HG03575 (cell line): ENCODE measurements around the gene WDR1.
"Not testable (repeated sequence)": the region's sequence is repeated elsewhere in the genome, so short reads cannot be mapped to it uniquely, and the experiment has no call there.

Experiments
- ATAC-seq: cut with Tn5 transposase; IDR thresholded peaks from one replicate; pipeline ENCODE4 v1.9.1; 2021; ENCODE audit not compliant: unreplicated experiment, insufficient number of reproducible peaks, low FRiP score; ENCODE audit errors: extremely low read depth

WDR1 gene

DNA sequence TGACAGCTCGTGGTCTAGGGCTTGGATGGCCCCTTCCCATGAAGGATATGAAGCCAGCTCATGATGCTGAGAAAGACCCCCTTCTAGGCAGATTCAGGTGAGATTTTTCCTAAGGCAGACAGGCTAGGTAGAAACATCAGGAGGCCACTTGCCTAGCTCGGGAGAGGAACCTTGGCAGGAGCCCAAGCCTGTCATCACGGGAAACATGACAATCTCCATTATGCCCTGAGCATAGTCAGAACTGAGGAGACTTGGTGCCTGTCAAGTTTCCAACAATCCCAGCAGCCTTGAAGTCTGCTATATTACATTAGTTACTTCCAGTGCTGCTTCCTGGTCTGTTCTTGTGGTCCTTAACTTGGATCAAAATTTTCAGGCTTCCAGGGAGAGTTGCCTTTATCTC lies 18.7 kb upstream of the WDR1 start:
- ATAC-seq, result no peak

DNA sequence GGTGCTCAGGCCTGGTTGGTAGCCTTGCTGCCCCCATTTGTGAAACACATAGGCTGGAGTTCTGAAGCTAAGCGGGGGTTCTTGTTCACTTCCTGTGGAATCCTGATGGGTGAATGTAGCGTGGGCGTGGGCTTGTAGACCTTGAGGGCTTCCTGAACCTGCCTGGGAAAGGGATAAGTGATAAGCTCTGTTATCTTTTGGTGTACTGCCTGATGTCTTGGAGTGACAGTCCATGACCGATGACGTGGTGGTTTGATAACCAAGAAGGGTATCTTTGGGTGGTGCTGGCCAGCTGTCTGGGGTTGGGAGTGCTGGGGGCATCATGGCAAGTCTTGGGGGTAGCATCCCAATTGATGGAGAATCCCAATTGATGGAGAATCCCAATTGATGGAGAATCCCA lies 17.5 kb upstream of the WDR1 start:
- no peak for ATAC-seq

DNA sequence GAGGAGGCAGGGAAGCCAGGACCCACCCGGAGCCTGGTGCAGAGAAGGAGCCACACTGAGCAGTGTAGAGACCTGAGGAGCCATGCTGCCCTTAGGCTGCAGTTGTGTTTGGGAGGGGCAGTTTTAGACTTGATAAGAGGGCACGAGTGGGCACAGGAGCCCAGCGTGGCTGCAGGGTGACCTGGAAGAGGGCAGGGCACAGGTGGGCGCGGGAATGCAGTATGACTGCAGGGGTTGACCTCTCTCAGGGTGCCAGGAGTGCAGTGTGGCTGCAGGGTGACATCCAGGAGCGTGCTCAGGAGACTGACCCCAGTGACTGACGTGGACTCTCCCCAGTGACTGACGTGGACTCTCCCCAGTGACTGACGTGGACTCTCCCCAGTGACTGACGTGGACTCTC lies 14.6 kb upstream of the WDR1 start:
- ATAC-seq, result no peak

DNA sequence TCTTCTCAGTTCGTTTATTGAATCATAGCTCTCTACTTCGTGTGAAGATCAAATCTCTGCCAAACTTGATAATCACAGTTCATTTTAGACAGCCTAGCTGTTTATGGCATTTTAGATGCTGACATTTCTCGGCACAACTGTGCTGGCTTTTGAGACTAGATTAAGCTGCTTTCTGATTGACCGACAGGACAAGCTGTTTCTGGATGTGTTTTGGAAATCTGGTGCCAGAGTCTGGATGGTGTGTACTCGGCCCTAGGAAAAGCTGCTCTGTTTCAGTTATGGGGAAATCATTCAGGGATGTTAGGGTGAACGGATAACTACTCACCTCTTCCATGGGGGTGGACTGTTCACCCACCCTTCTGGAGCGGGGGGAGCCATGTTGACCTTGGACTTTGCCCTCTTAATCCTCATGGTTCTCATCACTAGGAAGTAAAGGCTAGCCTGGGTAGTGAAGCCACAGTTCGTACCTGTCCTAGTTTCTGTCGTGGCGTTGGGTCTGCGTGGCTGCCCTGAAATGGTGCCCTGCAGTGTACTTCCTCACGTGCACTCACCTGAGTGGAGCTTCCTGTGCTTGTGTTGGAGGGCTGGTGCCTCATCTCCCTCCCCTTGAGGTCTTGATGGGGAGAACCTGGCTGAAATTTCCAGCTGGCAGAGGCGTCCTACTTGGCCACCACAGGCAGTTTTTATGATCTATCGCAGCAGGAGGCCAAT lies 13.7 kb upstream of the WDR1 start:
- no peak for ATAC-seq

DNA sequence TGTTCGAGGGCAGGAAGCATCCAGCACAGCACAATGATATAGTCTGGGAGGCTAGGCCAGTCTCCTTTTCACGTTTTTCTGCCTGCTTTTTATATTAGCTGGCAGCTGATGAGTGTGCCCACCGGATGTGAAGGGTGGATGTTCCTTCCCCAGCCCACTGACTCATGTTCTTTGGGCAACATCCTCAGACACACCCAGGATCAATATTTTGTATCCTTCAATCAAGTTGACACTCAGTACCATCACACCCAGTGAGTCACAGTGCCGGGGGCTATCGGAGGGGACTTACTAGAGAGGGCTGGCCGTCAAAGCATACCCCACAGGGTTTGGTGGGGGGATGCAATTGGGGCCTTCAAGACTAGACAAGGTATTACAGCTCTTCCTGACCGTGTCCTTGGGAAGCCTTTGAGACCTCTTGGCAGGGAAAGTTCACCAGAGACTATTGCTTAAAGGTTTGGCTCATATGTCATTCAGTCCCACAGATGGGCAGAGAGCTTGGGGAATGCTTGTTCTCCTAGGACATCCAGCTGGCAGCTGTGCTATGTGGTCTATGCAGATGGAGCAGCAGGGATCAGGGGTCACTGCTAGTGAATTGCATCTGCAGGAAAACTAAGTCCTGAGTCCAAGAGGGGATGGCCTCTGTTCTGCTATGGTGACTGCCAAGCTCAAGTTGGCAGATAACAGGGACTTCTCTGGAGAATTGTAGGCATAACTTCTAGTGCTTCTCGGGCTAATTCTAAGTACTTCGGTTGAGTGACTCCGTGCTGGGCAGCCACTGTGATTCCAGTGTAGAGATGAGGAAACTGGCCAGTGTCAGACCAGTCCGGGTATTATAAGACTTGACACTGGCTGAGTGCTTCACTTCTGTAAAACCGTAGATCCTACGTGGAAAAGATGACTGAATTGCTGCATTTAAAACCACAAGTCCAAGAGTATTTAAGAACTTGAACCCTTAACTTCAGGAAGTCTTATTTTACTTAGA lies 12.9 kb upstream of the WDR1 start:
- ATAC-seq, result no peak

DNA sequence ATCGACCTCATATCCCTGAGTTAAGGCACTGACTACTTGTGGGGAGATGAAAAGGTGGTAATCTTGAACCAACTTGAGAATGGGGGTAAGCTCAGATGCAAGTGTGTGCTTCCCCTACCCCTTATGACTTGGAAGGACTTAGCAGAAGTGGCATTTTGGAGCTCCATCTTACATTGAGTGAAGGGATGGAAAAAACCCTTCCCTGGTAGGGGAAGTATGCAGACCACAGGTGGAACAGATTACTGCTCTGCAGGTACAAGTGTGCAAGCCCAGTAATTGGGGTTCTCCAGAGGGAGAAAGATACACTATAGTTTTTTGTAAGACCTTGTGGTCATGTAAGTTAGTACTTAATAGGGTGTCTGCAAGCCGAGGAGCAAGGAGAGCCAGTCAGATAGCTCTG lies 12.2 kb upstream of the WDR1 start:
- no peak for ATAC-seq

DNA sequence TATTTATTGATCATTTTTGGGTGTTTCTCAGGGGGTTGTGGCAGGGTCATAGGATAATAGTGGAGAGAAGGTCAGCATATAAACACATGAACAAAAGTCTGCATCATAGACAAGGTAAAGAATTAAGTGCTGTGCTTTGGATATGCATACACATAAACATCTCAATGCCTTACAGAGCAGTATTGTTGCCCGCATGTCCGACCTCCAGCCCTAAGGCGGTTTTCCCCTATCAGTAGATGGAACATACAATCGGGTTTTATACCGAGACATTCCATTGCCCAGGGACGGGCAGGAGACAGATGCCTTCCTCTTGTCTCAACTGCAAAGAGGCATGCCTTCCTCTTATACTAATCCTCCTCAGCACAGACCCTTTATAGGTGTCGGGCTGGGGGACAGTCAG lies 10.9 kb upstream of the WDR1 start:
- not testable (repeated sequence) for ATAC-seq

DNA sequence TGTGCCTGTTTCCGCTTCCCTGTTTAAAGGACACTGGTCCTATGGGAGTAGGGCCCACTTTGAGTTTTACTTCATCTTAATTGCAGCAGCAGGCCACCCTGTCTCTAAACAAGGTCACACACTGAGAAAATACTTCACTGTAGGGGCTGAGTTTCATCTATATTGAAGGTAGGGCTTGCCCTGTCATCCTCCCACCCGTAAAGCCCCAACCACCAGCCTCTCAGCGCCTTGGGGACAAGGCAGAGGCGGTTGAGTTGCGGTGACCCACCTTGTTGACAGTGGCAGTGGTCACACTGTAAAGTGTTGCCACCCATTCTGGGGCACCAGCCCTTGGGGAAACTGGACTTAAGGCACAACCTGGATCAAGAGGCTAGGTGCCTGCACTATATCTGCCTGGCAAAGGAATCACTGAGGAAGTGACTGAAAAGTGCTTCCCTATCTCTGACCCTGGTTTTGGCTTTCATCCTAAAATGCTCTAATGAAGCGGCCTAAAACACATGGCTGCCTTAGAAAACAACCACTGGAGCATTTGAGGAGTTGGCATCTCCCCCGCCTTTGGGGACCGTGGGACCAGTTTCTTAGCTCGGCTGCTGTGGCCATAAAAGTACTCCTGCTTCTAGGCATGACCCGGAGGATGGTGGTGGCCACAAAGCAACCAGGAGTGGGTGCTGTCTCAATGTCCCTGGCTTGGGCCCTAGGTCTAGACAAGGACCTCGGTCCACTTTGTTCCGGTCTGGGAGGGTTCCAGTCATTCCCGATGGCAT lies 7.8 kb upstream of the WDR1 start:
- no peak for ATAC-seq

DNA sequence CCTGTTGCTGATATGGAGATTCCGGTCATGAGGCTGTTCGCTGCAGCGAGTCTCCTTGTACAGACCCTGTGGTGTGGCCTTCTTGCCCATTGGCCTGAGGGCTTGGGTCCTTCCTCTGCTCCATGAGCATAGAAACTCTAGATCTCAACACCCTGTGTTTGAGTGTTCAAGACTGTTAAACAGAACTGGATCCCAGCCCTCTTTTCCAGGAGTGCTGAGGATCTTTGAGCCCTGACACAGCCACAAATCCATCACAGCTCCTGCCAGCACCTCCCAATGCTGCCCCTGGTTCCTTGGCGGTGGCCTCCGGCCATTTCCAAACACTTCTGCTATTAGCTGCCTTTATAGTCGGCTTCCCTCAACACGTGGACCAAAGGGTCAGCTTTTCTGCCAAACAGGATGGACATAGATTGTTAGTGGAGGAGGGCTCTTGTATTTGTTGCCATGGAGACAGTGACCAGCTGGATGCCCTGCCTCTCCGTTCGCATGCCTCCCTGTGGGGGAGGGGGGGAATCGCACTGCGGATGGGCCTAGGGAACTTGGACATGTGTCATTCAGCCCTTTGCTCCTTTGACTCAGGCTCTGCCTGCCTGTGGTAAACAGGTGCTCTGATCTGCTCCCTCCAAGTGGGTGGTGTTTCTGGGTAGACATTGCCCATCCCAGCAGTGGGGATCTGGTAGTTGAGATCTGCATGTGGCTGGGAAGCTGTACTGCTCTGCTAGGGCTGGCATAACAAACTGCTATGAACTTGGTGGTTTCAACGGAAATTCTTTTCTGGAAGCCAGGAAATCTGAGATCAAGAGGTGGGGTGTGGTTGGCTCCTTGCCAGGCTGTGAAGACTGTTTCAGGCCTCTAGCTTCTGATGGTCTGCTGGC lies 6.9 kb upstream of the WDR1 start:
- ATAC-seq, result no peak

DNA sequence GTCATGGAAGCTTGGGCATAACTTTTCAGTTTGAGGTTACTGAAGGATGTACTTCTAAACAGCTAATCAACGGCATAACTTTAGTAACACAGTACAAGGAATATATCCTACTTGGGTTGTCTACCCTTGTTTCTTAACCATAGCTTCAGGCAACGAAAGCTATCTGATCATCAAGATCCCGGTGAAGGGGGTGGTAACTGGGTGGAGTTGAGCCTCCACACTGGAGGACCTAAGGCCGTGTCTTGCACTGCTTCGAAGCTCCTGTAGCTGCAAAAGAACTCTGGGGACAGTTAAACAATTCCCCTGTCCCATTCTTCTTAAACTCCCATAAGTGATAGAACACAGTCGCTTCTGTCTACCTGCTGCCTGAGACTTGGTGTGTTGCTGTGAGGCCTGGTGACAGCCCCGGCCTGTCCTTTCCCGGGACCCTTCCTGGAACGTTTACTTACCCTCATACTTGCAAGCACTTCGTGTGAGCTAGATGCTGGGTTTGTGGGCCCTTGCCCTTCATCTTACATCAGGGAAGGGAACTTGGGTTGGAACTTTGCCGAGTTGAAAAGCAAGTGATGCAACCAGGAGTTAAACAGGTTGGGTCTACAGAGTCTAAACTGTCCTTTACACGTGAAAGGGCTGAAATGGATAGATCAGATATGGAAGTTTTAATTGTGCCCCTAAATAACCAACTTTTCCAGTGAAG lies 5.8 kb upstream of the WDR1 start:
- ATAC-seq, result no peak

DNA sequence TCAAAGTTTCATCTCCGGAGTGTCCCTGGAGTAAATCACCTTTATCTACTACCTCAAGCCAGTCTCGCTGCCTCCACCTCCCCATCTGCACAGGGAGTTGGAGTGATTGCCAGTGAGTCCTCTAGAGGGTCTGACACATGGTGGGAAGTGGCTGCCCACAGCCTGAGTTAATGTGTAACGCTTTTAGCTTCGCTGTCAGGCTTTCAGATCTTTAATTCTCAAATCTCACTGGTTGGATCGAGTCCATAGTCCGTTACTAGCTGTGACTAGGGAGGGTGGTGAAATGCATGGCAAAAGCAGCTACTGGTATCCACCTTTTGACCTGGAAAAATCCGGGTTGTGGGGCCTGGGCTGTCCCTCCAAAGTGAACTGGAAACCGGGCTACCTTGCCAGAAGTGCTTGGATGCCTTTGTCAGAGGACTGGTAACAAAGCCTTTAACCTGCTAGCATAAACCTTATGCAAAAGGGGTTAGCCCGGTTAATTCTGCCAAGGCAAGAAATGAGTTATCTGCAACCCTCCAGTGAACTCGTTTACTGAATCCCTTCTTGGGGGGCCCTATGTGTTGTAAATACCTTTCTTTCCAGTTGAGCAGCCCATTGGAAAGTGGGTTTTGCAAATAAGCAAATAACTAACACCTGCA lies 5.1 kb upstream of the WDR1 start:
- no peak for ATAC-seq

DNA sequence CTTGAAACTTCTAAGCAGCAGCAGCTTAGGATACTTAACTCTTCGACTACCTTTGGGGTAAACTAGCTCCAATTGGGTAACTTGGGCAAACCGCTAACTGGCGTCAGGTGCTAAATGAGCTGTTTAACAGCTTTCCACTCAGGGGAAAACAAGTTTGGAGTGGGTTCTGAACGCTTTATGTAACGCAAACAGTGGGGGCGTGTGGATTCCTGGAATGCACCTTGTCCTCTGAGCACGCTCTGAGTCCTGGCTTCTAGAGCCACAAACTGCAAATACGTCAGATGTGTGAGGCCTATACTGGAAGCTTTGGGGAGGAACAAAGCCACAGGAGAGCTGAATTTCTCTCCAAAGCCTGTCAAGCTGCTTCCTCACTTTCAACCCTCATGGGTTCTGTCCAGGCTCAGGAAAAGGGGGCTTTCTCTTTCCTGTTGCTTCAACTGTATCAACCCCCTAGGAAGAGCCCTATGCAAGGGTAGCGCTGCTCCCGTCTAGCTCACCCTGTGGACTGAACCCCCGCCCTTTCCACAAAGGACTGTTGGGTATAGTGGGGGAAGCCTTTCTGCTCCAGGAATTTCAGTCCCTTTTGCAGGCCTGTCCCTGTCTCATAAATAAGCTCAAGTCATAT lies 4.5 kb upstream of the WDR1 start:
- ATAC-seq, result no peak

DNA sequence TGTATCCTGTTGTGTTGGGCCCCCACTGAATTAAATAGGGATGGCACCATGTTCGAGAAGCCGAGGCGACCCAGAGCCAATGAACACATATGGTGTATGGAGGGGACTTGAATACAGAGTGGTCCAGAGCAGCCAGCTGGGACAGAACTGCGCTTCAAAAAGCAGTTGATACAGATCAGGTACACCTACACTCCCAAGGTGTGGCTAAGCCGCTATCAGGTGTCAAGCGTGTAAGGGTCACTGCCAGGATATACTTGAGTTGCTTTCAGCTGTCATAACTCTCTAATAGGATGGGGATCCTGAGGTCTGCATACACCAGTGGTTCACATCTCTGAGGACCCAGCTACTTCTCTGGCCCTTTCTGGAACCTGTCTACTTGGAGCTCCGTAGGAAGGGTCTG lies 3.2 kb upstream of the WDR1 start:
- no peak for ATAC-seq

DNA sequence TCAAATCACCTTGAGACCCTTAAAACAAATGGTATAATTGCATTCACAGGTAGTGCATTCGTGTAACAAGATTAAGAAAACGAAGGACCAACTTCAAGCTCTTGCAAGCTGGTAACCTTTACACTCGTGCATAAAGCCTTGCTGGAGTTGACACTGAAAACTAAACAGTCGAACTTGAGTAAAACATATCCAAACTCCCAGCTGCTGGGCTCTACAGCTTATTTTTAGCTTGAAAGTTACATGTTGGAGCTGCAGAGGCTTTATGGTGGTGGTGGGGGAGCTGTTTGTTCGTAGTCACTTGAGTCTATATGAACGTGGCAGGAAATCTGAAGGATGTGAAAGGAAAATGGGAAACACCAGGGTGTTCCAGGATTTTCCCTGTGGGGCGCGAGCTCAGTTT lies 2.7 kb upstream of the WDR1 start:
- ATAC-seq, result no peak

DNA sequence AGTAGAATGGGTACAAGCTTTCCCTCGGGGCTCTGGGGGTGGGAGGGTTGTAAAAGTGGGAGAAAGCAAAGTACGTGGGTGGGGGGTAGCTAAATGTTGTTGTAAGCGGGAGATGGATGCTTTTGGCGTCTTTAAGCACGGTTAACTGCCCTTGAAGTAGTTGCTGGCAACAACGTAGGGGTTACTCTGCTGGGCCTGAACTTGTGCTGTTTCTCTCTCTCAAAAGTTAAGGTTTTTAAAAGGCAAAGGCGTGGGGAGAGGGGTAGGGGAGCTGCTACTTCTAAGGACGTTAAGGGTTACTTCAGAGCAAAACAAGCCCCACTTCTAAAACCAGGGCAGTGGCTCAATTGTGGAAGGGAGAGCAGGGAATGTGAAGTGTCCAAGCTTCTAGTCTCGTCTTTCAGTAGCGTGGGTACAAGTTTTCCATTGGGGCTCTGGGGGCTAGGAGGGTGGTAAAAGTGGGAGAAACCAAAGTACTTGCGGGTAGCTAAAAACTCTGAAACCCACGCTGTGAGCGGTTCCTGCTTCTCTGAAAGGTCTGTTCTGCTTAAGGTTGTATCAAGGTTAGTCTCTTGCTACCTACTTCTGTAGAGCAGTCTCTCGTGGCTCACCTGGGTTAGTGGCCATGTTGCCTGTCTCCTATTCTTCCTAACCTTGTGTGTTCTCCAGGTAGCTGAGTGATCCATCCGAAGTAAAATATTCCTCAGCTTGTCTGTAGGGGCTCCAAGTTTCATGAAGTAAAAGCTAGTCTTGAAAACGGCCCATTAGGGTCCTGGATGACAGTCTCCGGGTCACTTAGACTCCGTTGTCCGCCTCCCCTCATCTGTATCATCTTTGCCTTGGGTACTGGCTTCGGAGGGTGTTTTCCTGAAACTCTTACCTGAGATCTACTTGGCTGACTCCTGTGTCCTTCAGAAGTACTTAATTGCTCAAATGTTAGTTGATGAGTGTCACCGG lies 1.7 kb upstream of the WDR1 start:
- ATAC-seq, result no peak

DNA sequence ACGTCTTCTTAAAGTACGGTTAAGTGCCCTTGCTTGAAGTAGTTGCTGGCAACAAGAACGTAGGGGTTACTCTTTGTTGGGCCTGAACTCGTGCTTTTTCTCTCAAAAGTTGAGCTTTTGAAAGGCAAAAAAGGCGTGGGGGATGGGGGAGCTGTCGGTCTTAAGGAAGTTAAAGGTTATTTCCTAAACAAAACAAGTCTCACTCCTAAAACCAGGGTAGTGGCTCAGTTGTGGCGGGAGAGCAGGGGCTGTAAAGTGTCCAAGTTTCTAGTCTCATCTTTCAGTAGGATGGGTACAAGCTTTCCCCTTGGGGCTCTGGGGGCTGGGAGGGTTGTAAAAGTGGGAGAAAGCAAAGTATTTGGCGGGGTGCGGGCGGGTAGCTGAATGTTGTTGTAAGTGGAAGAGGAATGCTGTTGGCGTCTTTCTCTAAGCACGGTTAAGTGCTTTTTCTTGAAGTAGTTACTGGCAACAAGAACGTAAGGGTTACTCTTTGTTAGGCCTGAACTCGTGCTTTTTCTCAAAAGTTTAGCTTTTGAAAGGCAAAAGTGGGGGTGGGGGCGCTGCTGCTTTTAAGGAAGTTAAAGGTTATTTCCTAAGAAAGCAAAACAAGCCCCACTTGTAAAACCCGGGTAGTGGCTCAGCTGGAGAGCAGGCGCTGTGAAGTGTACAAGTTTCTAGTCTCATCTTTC lies 904 bp upstream of the WDR1 start:
- ATAC-seq, result no peak
